Esophagus squamous epithelium (tissue), 5 donors: ENCODE data around the gene POU6F1. TPM values are rescaled to one million over a fixed set of nuclear protein-coding genes. Genes with fewer than 3 reads are reported as not detected.

Source experiments
- DNase-seq: peaks from one replicate; lab custom pipeline; 2025; lab: John Stamatoyannopoulos, UW
- H3K27ac ChIP-seq, 4 donors: fragments of 200-600 bp; sonication (generic); one replicate each; pipeline ENCODE4 v1.5.1; 2016 to 2019; ENCODE audit warnings: mild to moderate bottlenecking in 1 of 4
- H3K27me3 ChIP-seq, 4 donors: fragments of 200-600 bp; sonication (generic); 1 replicate in 3 of 4; 2 replicates in 1 of 4; pipeline versions ENCODE4 v1.5.1 to v1.6.0; 2017 to 2021; ENCODE audit warnings: antibody characterized with exemption in 1 of 4
- H3K36me3 ChIP-seq, 3 donors: fragments of 200-600 bp; sonication (generic); one replicate each; pipeline ENCODE4 v1.5.1; 2016 to 2019
- H3K4me1 ChIP-seq, 3 donors: fragments of 200-600 bp; sonication (generic); one replicate each; pipeline ENCODE4 v1.5.1; 2017 to 2019
- H3K4me3 ChIP-seq, 4 donors: fragments of 200-600 bp; sonication (generic); 1 replicate in 3 of 4; 2 replicates in 1 of 4; pipeline ENCODE4 v1.5.1; 2016 to 2019; ENCODE audit warnings: mild to moderate bottlenecking in 2 of 4, moderate library complexity in 1 of 4
- H3K9me3 ChIP-seq, 3 donors: fragments of 200-600 bp; sonication (generic); one replicate each; pipeline ENCODE4 v1.5.1; 2016 to 2019
- POLR2A ChIP-seq, 4 donors: fragments of 450-650 bp; IDR thresholded peaks; one replicate each; pipeline ENCODE4 v1.6.1; 2017; ENCODE audit warnings: antibody characterized with exemption in 4 of 4, mild to moderate bottlenecking in 4 of 4, moderate library complexity in 3 of 4
- WGBS, 2 donors: methylation state at CpG; one replicate each; pipeline ENCODE4 v1.1.5; 2018; 5-methylcytosine and 5-hydroxymethylcytosine counted together
- intact Hi-C: fragments of 100-400 bp; cut with DNase I; formaldehyde crosslinking; loops from one replicate; pipeline ENCODE4 v1.15.0; 2022
- total RNA-seq, 4 donors: library from RNA; depleted of rRNA; stranded (reverse); fragments of >200 nt; gene quantifications; one replicate each; pipeline ENCODE4 v1.1.0, GENCODE V29; 2016
- TF ChIP-seq, protein P1 (sequence below), 6 experiments: fragments of 450-650 bp in 4 of 6; fragments of 200-600 bp in 2 of 6; sonication (generic) in 2 of 6; IDR thresholded peaks; one replicate each; pipeline ENCODE4 v1.5.1; 2016 to 2019; ENCODE audit warnings: antibody characterized with exemption in 6 of 6, mild to moderate bottlenecking in 4 of 6, moderate library complexity in 4 of 6
- donor health status: DM: yes; HTN: yes; CAD: no.

The POU6F1 gene
- total RNA-seq, 4 donors from 2014 or later = 0.42 to 5.9 (median 1.7) TPM

DNA sequence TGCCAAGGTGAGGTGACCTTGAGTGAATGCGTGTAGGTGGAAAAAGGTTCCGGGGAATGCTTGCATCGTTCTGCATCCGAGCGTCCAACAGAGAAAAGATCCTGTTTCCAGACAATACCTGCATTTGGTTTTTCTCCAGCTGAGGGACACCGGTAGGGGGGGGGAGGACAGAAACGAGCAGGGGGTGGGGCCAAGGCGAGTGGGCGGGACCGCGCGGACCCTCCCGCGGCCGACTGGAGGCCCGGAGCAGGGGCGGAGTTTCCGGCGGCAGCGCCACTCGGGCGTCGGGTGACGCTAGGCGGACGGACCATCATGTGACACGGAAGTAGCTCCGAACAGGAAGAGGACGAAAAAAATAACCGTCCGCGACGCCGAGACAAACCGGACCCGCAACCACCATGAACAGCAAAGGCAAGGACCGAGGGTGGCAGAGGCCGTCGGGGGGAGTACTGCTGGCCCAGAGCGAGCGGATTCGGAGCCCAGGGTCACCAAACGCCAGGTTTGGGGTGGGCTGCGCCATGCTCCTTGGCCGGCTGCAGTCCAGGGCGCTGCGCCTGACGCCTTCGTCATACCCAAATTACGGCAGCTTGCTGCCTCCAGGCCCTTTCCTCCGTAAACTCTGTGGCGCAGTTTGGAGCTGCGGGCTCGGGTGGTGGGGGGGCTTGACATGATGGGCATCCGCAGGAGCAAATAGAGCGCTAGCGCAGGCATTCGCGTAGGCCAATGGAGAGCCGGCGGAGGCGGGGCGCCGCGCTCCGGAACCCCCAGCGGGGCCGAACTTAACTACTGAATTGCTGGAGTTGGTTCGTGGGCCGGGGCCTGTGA, 20.9 kb upstream of the POU6F1 start, which contains the start of gene DAZAP2:
Gene DAZAP2 (plus strand): TSS at position 317 of the 825 bp plus-strand sequence. CDS start 82 bp downstream, at position 399.
- Histone ChIP-seq H3K27ac (peak within 1 kb of the TSS; percentile 100), H3K4me1 (peaks cover 5 to 44% (median 17%) of the 10 kb centered on the region in 3 donors), H3K27me3 (no peaks in the 10 kb centered on the region), H3K4me3 (peak within 1 kb of the TSS; percentile 98 to 99 (median 99)), H3K36me3 (peaks cover 9 to 38% (median 15%) of the 10 kb centered on the region in 3 donors), H3K9me3 (no peaks in the 10 kb centered on the region)
- DNase-seq = peak; percentile 76
- TF ChIP-seq POLR2A (IDR thresholded peaks at IDR 0.05) = peak in 3 of 4 donors; percentile 20 to 93 (median 92)
- TF ChIP-seq, protein P1, sequence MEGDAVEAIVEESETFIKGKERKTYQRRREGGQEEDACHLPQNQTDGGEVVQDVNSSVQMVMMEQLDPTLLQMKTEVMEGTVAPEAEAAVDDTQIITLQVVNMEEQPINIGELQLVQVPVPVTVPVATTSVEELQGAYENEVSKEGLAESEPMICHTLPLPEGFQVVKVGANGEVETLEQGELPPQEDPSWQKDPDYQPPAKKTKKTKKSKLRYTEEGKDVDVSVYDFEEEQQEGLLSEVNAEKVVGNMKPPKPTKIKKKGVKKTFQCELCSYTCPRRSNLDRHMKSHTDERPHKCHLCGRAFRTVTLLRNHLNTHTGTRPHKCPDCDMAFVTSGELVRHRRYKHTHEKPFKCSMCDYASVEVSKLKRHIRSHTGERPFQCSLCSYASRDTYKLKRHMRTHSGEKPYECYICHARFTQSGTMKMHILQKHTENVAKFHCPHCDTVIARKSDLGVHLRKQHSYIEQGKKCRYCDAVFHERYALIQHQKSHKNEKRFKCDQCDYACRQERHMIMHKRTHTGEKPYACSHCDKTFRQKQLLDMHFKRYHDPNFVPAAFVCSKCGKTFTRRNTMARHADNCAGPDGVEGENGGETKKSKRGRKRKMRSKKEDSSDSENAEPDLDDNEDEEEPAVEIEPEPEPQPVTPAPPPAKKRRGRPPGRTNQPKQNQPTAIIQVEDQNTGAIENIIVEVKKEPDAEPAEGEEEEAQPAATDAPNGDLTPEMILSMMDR (IDR thresholded peaks at IDR 0.05) = peak in 3 of 6 experiments; percentile 7 to 34 (median 23)
- WGBS, 2 donors = 1 to 2% methylated on average over 20 to 37 of the region's 70 CpGs
- intact Hi-C loops = no loop called here

DNA sequence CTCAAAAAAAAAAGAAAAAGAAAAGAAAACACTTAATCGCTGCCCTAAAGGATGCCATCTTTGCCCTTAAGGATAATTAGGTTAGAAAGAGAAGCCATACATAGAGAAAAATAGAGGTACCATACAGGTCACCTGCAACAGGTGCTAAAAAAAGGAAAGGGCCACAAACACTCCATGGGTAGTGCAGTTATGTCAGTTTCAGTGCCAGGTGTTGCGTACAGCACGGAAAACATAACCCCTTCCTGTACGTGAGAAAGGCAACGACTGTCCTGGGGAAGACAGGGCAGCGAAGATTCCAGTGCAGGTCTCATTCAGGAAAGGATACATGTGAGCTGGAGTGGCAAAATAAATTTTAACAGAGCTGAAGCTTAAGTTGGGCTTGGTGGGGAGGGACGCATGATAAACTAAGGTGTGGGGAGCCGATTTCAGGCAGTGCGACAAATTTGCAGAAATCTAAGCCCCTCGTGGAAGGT, 20.2 kb upstream of the POU6F1 start:
- intact Hi-C loops = no loop called here
- TF ChIP-seq, protein P1 (IDR thresholded peaks at IDR 0.05) = no peak
- TF ChIP-seq POLR2A (IDR thresholded peaks at IDR 0.05) = no peak
- Histone ChIP-seq H3K9me3 (no peaks in the 10 kb centered on the region), H3K27ac (peak overlapping the region; percentile 100), H3K36me3 (peaks cover 8 to 31% (median 15%) of the 10 kb centered on the region in 3 donors), H3K4me1 (peaks cover 5 to 44% (median 17%) of the 10 kb centered on the region in 3 donors), H3K4me3 (peak overlapping the region; percentile 98 to 99 (median 99)), H3K27me3 (no peaks in the 10 kb centered on the region)
- no peak for DNase-seq
- 6 to 9% methylated on average over 10 of the region's 10 CpGs for WGBS, 2 donors

DNA sequence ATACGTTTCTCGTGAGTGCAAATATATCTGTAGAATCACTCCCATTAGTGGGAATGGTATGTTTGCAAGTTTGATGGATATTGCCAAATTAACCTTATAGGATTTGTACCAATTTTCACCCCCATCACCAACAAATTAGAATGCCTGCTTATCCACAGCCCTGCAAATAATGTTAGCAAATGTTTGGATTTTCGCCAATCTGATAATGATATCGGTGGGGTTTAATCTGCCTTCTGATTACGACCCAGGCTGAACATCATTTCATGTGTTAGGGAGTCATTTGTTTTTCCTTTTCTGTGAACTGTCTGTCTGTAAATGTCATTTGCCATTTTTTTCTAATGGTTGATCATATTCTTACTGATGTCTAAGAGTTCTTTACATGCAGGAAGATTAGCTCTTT, 16.7 kb upstream of the POU6F1 start:
- H3K9me3 ChIP-seq = no peaks in the 10 kb centered on the region
- TF ChIP-seq, protein P1 (IDR thresholded peaks at IDR 0.05) = no peak
- no peak for TF ChIP-seq POLR2A (IDR thresholded peaks at IDR 0.05)
- H3K36me3 ChIP-seq = no peaks in the 10 kb centered on the region
- no peak overlapping the region for H3K27ac ChIP-seq
- intact Hi-C loops = no loop called here
- H3K27me3 ChIP-seq = no peaks in the 10 kb centered on the region
- 77 to 79% methylated on average over 5 of the region's 5 CpGs for WGBS, 2 donors
- DNase-seq = no peak
- peaks cover 0 to 10% (median 5%) of the 10 kb centered on the region in 3 donors for H3K4me1 ChIP-seq
- H3K4me3 ChIP-seq = no peak overlapping the region

DNA sequence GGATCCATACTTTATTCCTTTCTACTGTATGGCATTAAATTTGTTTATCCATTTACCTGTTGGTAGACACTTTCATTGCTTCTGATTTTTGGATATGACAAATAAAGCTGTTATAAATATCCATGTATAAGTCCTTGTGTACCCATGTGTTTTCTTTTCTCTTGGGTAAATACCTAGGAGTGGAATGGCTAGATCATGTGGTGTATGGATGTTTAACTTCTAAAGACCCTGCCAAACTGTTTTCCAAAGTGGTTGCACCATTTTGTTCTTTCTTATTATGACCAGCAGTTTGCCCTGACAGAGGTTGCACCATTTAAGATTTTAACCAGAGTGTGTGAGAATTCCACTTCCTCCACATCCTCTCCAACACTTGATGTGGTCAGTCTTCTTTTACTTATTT, 14.8 kb upstream of the POU6F1 start:
- H3K36me3 ChIP-seq = no peaks in the 10 kb centered on the region
- H3K4me3 ChIP-seq = no peak overlapping the region
- no peaks in the 10 kb centered on the region for H3K27me3 ChIP-seq
- H3K4me1 ChIP-seq = peaks cover 0 to under 1% (median 0%) of the 10 kb centered on the region in 3 donors
- H3K27ac ChIP-seq = no peak overlapping the region
- intact Hi-C loops = no loop called here
- TF ChIP-seq POLR2A (IDR thresholded peaks at IDR 0.05) = no peak
- TF ChIP-seq, protein P1 (IDR thresholded peaks at IDR 0.05) = no peak
- H3K9me3 ChIP-seq = no peaks in the 10 kb centered on the region
- DNase-seq = no peak
